AG04450 (cell line): ENCODE results near the gene ERCC5. TPM values are rescaled to one million over a fixed set of nuclear protein-coding genes. Genes with fewer than 3 reads are reported as not detected.

Experiments
- CTCF ChIA-PET: fragments of 300-600, 350-600 bp; formaldehyde crosslinking; extraction: SDS; loops from one replicate; lab custom pipeline; 2022; ENCODE audit warnings: antibody characterized with exemption, inconsistent platforms; lab: Charles Lee
- POLR2A ChIA-PET: fragments of 350-600 bp; formaldehyde crosslinking; extraction: SDS; loops from one replicate; lab custom pipeline; 2021; ENCODE audit warnings: antibody characterized with exemption, inconsistent platforms; lab: Yijun Ruan, JAX
- DNase-seq: peaks from one replicate; pipeline ENCODE4 v3.0.0-alpha.2; 2011; ENCODE audit warnings: low read depth, low spot score
- H3K27ac ChIP-seq: one replicate; pipeline ENCODE4 v1.5.1; 2012; ENCODE audit warnings: low read depth, low read length, control low read depth
- H3K27me3 ChIP-seq: one replicate; pipeline ENCODE4 v1.6.0; 2012; ENCODE audit warnings: low read length; ENCODE audit not compliant: control insufficient read depth, insufficient read depth
- H3K4me3 ChIP-seq: 2 replicates; pipeline ENCODE4 v1.5.1; 2011; ENCODE audit warnings: mild to moderate bottlenecking, low read depth, low read length, control low read depth
- H3K9me3 ChIP-seq: 2 replicates; pipeline ENCODE4 v1.5.1; 2012; ENCODE audit warnings: low read length; ENCODE audit not compliant: control insufficient read depth, insufficient read depth
- polyA plus RNA-seq: library from polyadenylated mRNA; depleted of rRNA; stranded (reverse); fragments of >200 nt; gene quantifications from 2 replicates; pipeline ENCODE4 v1.2.3, GENCODE V29; 2011
- TF ChIP-seq, protein P1 (sequence below): IDR thresholded peaks from 2 replicates; pipeline ENCODE4 v1.5.1; 2011; ENCODE audit warnings: low read depth, low read length, control low read depth, inconsistent platforms

The ERCC5 gene
- polyA plus RNA-seq, 1 experiment = 47.6 TPM

GRCh38 chr13:102863590-102863989 is 17.8 kb downstream of the ERCC5 start:
- ChIA-PET CTCF (interaction anchor here (1.1 kb wide), 1 partner anchor 17 kb away, joined by 4 read pairs; no protein-coding TSS in a partner anchor), POLR2A (no interaction called here)

GRCh38 chr13:102868366-102868936 is 22.6 kb downstream of the ERCC5 start:
- TF ChIP-seq, protein P1, sequence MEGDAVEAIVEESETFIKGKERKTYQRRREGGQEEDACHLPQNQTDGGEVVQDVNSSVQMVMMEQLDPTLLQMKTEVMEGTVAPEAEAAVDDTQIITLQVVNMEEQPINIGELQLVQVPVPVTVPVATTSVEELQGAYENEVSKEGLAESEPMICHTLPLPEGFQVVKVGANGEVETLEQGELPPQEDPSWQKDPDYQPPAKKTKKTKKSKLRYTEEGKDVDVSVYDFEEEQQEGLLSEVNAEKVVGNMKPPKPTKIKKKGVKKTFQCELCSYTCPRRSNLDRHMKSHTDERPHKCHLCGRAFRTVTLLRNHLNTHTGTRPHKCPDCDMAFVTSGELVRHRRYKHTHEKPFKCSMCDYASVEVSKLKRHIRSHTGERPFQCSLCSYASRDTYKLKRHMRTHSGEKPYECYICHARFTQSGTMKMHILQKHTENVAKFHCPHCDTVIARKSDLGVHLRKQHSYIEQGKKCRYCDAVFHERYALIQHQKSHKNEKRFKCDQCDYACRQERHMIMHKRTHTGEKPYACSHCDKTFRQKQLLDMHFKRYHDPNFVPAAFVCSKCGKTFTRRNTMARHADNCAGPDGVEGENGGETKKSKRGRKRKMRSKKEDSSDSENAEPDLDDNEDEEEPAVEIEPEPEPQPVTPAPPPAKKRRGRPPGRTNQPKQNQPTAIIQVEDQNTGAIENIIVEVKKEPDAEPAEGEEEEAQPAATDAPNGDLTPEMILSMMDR = no peak
- POLR2A ChIA-PET = no interaction called here
- no peaks in the 10 kb centered on the region for H3K27me3 ChIP-seq
- H3K4me3 ChIP-seq = no peak overlapping the region
- H3K27ac ChIP-seq = no peak overlapping the region
- CTCF ChIA-PET = interaction anchor here (0.7 kb wide), 1 partner anchor 289 kb away, joined by 3 read pairs; no protein-coding TSS in a partner anchor
- DNase-seq = no peak
- H3K9me3 ChIP-seq = no peaks in the 10 kb centered on the region

More at GRCh38 chr13:102863590-102863989, 17.8 kb downstream of the ERCC5 start:
- no peaks in the 10 kb centered on the region for H3K27me3 ChIP-seq
- H3K27ac ChIP-seq = no peak overlapping the region
- no peak overlapping the region for H3K4me3 ChIP-seq
- TF ChIP-seq, protein P1 = no peak
- no peaks in the 10 kb centered on the region for H3K9me3 ChIP-seq
- no peak for DNase-seq

GRCh38 chr13:102869948-102870676 is 24.3 kb downstream of the ERCC5 start:
- DNase-seq = no peak
- ChIA-PET POLR2A (no interaction called here), CTCF (interaction anchor here (0.5 to 2.3 kb wide), 44 partner anchors 8 to 1426 kb away, joined by 3 to 37 read pairs (median 3); partner anchors contain the start of gene ERCC5)
- Histone ChIP-seq H3K27me3 (no peaks in the 10 kb centered on the region), H3K27ac (peak overlapping the region; percentile 21), H3K9me3 (no peaks in the 10 kb centered on the region), H3K4me3 (no peak overlapping the region)
- TF ChIP-seq, protein P1 = no peak

GRCh38 chr13:102870677-102871415 is 25.0 kb downstream of the ERCC5 start:
- DNase-seq = no peak
- ChIA-PET CTCF (interaction anchor here (0.5 to 2.3 kb wide), 33 partner anchors 8 to 315 kb away, joined by 3 to 37 read pairs (median 4); partner anchors contain the start of gene ERCC5), POLR2A (no interaction called here)
- Histone ChIP-seq H3K4me3 (no peak overlapping the region), H3K27ac (no peak overlapping the region), H3K9me3 (no peaks in the 10 kb centered on the region), H3K27me3 (no peaks in the 10 kb centered on the region)
- TF ChIP-seq, protein P1 = peak; percentile 85
